CD4-positive, CD25-positive, alpha-beta regulatory T cell (primary cell): ENCODE data around the gene HOXA6. TPM values are rescaled to one million over a fixed set of nuclear protein-coding genes. Genes with fewer than 3 reads are reported as not detected.
A peak's percentile ranks its signal among the peaks of the same experiment; 100 is the strongest.

Source experiments
- ATAC-seq, 2 donors: fragments of 150-1000 bp; cut with Tn5 transposase; one replicate each; pipeline ENCODE4 v1.10.0; 2021; ENCODE audit warnings: low read depth in 2 of 2, moderate number of reproducible peaks in 2 of 2, moderate library complexity in 1 of 2
- DNase-seq, 3 donors: peaks; one replicate each; pipeline versions ENCODE4 v3.0.0 to v3.0.0-alpha.2; 2012 to 2022; ENCODE audit warnings: mixed read lengths in 1 of 3
- H3K27ac ChIP-seq: one replicate; pipeline ENCODE4 v1.7.0; 2013; ENCODE audit warnings: mild to moderate bottlenecking, low read length; ENCODE audit not compliant: insufficient read depth, poor library complexity, severe bottlenecking
- H3K27me3 ChIP-seq: one replicate; pipeline ENCODE4 v1.7.0; 2013; ENCODE audit warnings: low read length; ENCODE audit not compliant: control insufficient read depth, insufficient read depth
- H3K36me3 ChIP-seq: one replicate; pipeline ENCODE4 v1.7.0; 2013; ENCODE audit warnings: mild to moderate bottlenecking, low read length, moderate library complexity; ENCODE audit not compliant: control insufficient read depth, insufficient read depth
- H3K4me1 ChIP-seq: 2 replicates; pipeline ENCODE4 v1.7.0; 2013; ENCODE audit warnings: mild to moderate bottlenecking, low read length; ENCODE audit not compliant: insufficient read depth, control insufficient read depth, poor library complexity, severe bottlenecking
- H3K4me3 ChIP-seq: one replicate; pipeline ENCODE4 v1.7.0; 2013; ENCODE audit warnings: low read depth, mild to moderate bottlenecking, low read length, moderate library complexity
- H3K9me3 ChIP-seq, 2 experiments: 1 replicate in 1 of 2; 2 replicates in 1 of 2; pipeline ENCODE4 v1.7.0; 2013; ENCODE audit warnings: low read length in 2 of 2, mild to moderate bottlenecking in 1 of 2, moderate library complexity in 1 of 2; ENCODE audit not compliant: control insufficient read depth in 2 of 2
- H3K27ac Mint-ChIP-seq, 3 donors: one replicate each; pipeline ENCODE4 v1.8.0; 2020 to 2022; ENCODE audit warnings: mild to moderate bottlenecking in 3 of 3, mixed read lengths in 3 of 3, moderate library complexity in 2 of 3
- H3K27me3 Mint-ChIP-seq: one replicate; pipeline ENCODE4 v1.8.0; 2022; ENCODE audit warnings: mild to moderate bottlenecking, mixed read lengths
- H3K36me3 Mint-ChIP-seq: one replicate; pipeline ENCODE4 v1.8.0; 2020; ENCODE audit warnings: mixed read lengths
- H3K4me1 Mint-ChIP-seq, 4 donors: one replicate each; pipeline ENCODE4 v1.8.0; 2020 to 2022; ENCODE audit warnings: mixed read lengths in 4 of 4, mild to moderate bottlenecking in 1 of 4
- H3K4me3 Mint-ChIP-seq, 4 donors: one replicate each; pipeline ENCODE4 v1.8.0; 2020 to 2022; ENCODE audit warnings: mild to moderate bottlenecking in 4 of 4, mixed read lengths in 4 of 4, moderate library complexity in 3 of 4
- H3K9me3 Mint-ChIP-seq, 7 donors: one replicate each; pipeline ENCODE4 v1.8.0; 2020 to 2022; ENCODE audit warnings: mixed read lengths in 7 of 7, mild to moderate bottlenecking in 3 of 7, moderate library complexity in 2 of 7
- polyA plus RNA-seq, 4 donors: library from polyadenylated mRNA; unstranded; fragments of 300-500 nt; fragmentation: Illumina TruSeq; gene quantifications; one replicate each; pipeline ENCODE4 v1.2.3, GENCODE V29; 2021
- total RNA-seq: library from RNA; stranded (reverse); gene quantifications from one replicate; pipeline ENCODE4 v1.2.3, GENCODE V29; 2022

Gene HOXA6
- total and polyA plus RNA-seq, 5 donors from 2014 or later, result not detected

- Histone ChIP-seq H3K27me3 (peaks cover 50% of the 10 kb centered on the region), H3K4me1 (peaks cover 46% of the 10 kb centered on the region), H3K36me3 (no peaks in the 10 kb centered on the region), H3K27ac (no peak overlapping the region), H3K9me3 (no peaks in the 10 kb centered on the region), H3K4me3 (no peak overlapping the region)
- Mint-ChIP-seq H3K9me3 (peaks cover 0 to 8% (median 0%) of the 10 kb centered on the region in 7 donors), H3K27ac (no peak overlapping the region), H3K4me3 (peak overlapping the region; percentile 58 to 91 (median 81)), H3K36me3 (peaks cover 3% of the 10 kb centered on the region), H3K4me1 (peaks cover 4 to 49% (median 23%) of the 10 kb centered on the region in 4 donors), H3K27me3 (peaks cover 94% of the 10 kb centered on the region)
- ATAC-seq (peak in 1 of 2 donors; percentile 13), DNase-seq (peak in 1 of 3 donors; percentile 43)
Measured at GRCh38 chr7:27160145-27160545, 12.6 kb upstream of the HOXA6 start.

DNA sequence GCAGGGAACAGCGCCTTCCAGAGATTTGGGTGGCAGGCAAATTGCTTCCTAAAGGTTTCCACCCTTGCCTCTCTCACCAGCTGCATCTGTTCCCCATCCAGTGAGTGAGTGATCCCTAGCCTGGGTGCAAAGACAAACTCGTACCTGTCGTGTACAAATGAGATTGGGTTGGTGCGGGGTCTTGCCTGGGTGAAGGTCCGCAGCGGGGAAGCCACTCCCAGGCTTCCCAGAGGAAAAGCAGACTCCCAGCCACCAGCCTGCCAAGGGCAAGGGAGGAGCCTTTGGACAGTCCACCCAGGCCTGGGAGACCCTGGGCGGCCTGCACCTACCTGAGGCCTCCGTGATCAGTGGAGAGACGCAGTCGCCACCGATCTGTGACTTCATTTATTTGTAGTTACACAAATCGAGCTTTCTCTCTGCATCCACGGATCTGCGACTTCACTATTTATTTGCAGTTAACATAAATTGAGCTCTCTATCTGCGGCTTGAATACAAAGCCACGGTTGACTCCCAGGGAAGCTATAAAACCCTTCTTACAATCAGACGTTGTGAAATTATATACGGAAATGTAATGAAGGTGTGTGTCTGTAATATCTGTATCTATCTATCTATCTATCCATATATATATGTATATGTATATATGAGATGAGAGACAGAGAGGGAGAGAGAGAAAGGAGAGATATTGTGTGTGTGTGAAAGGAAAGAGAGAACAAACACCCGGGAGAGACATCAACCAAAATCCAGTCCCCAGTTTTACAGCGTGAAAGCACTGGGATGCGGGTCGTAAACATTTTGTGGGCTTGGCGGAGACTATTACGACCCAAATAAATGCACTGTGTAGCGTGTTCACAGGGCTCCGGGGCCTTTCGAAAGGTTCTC lies 11.9 kb upstream of the HOXA6 start:
- no peaks in the 10 kb centered on the region for H3K9me3 ChIP-seq
- H3K27ac ChIP-seq, result no peak overlapping the region
- no peaks in the 10 kb centered on the region for H3K36me3 ChIP-seq
- DNase-seq, result no peak
- Mint-ChIP-seq H3K27ac (no peak overlapping the region), H3K9me3 (peaks cover 0 to 8% (median 0%) of the 10 kb centered on the region in 7 donors), H3K27me3 (peaks cover 95% of the 10 kb centered on the region), H3K4me3 (peak overlapping the region; percentile 58 to 91 (median 81)), H3K36me3 (peaks cover 3% of the 10 kb centered on the region), H3K4me1 (peaks cover 8 to 51% (median 28%) of the 10 kb centered on the region in 4 donors)
- no peak overlapping the region for H3K4me3 ChIP-seq
- peaks cover 50% of the 10 kb centered on the region for H3K27me3 ChIP-seq
- peaks cover 46% of the 10 kb centered on the region for H3K4me1 ChIP-seq
- no peak for ATAC-seq

GRCh38 chr7:27158436-27159265 lies 11.1 kb upstream of the HOXA6 start:
- Histone ChIP-seq H3K4me1 (peaks cover 45% of the 10 kb centered on the region), H3K27me3 (peaks cover 53% of the 10 kb centered on the region), H3K9me3 (no peaks in the 10 kb centered on the region), H3K36me3 (no peaks in the 10 kb centered on the region), H3K4me3 (no peak overlapping the region), H3K27ac (no peak overlapping the region)
- Mint-ChIP-seq H3K27me3 (peaks cover 95% of the 10 kb centered on the region), H3K4me3 (peak overlapping the region; percentile 3 to 70 (median 40)), H3K4me1 (peaks cover 13 to 53% (median 30%) of the 10 kb centered on the region in 4 donors), H3K36me3 (peaks cover 3% of the 10 kb centered on the region), H3K9me3 (peaks cover 0 to 8% (median 0%) of the 10 kb centered on the region in 7 donors), H3K27ac (no peak overlapping the region)
- DNase-seq, result no peak
- ATAC-seq, result no peak

DNA sequence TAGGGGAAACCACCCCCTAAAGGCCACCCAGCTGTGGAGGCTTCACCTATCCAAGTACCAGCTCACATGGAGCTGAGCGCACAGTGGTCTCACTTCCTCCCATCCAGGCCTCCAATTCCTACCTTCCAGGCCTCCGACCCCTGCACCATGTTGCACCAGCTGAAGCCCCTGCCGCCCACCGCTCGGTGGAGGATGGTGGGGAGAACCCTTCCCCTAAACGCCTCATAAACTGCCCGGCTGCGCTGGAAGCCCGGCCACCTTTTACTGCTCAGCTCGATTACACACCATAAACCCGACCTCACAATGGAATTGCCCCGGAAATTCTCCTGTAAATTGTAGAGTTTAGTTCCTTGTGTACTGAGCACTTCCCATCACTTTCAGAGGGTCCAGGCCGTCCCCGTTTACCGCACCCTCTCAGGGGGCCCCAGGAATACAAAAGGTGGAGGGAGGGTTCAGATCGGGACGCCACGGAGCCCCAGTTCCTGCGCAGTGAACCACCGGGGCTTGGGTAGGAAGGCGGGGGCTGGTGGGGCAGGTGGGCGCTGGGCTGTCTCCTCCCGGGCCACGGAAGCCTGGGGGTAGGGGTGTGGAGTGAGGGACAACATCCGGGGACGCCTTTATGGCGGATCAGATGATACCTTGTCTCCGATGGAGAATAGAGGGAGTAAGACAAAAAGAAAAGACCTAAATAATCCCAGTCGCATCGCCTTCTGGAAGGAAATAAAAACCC lies 10.3 kb upstream of the HOXA6 start:
- peaks cover 45% of the 10 kb centered on the region for H3K4me1 ChIP-seq
- Mint-ChIP-seq H3K4me3 (peak overlapping the region; percentile 33 to 77 (median 68)), H3K27me3 (peaks cover 95% of the 10 kb centered on the region), H3K4me1 (peaks cover 14 to 58% (median 30%) of the 10 kb centered on the region in 4 donors), H3K36me3 (peaks cover 3% of the 10 kb centered on the region), H3K27ac (peak overlapping the region in 1 of 3 donors; percentile 76), H3K9me3 (peaks cover 0 to 8% (median 0%) of the 10 kb centered on the region in 7 donors)
- ATAC-seq, result no peak
- peaks cover 53% of the 10 kb centered on the region for H3K27me3 ChIP-seq
- no peak overlapping the region for H3K4me3 ChIP-seq
- DNase-seq, result no peak
- H3K9me3 ChIP-seq, result no peaks in the 10 kb centered on the region
- H3K36me3 ChIP-seq, result no peaks in the 10 kb centered on the region
- no peak overlapping the region for H3K27ac ChIP-seq

GRCh38 chr7:27156916-27157701 lies 9.5 kb upstream of the HOXA6 start:
- Mint-ChIP-seq H3K36me3 (peaks cover 3% of the 10 kb centered on the region), H3K4me1 (peaks cover 14 to 62% (median 30%) of the 10 kb centered on the region in 4 donors), H3K9me3 (peaks cover 0 to 7% (median 0%) of the 10 kb centered on the region in 7 donors), H3K4me3 (peak overlapping the region; percentile 33 to 85 (median 70)), H3K27me3 (peaks cover 94% of the 10 kb centered on the region), H3K27ac (peak overlapping the region in 1 of 3 donors; percentile 76)
- Histone ChIP-seq H3K27ac (no peak overlapping the region), H3K36me3 (no peaks in the 10 kb centered on the region), H3K9me3 (no peaks in the 10 kb centered on the region), H3K27me3 (peaks cover 54% of the 10 kb centered on the region), H3K4me3 (no peak overlapping the region), H3K4me1 (peaks cover 53% of the 10 kb centered on the region)
- DNase-seq (no peak), ATAC-seq (no peak)

GRCh38 chr7:27156508-27156898 lies 8.9 kb upstream of the HOXA6 start, which contains the start of gene HOXA7:
TSS of gene HOXA7 (minus strand) at chr7:27156675. CDS start at chr7:27156545, 130 bp downstream.
- H3K27me3 ChIP-seq, result peaks cover 57% of the 10 kb centered on the region
- H3K4me3 ChIP-seq, result peak within 1 kb of the TSS; percentile 13
- DNase-seq (no peak), ATAC-seq (no peak)
- H3K36me3 ChIP-seq, result no peaks in the 10 kb centered on the region
- no peak within 1 kb of the TSS for H3K27ac ChIP-seq
- Mint-ChIP-seq H3K27me3 (peaks cover 97% of the 10 kb centered on the region), H3K4me1 (peaks cover 14 to 68% (median 35%) of the 10 kb centered on the region in 4 donors), H3K36me3 (peaks cover 3% of the 10 kb centered on the region), H3K9me3 (peaks cover 0 to 8% (median 0%) of the 10 kb centered on the region in 7 donors), H3K4me3 (peak within 1 kb of the TSS; percentile 78 to 85 (median 80)), H3K27ac (peak within 1 kb of the TSS in 2 of 3 donors; percentile 65 to 76)
- peaks cover 59% of the 10 kb centered on the region for H3K4me1 ChIP-seq
- H3K9me3 ChIP-seq, result no peaks in the 10 kb centered on the region
